GM21723 (cell line): ENCODE data around the gene PACS2.
"Not testable (repeated sequence)": the region's sequence is repeated elsewhere in the genome, so short reads cannot be mapped to it uniquely, and the experiment has no call there.

ENCODE experiments used
- ATAC-seq: cut with Tn5 transposase; IDR thresholded peaks from one replicate; pipeline ENCODE4 v1.9.1; 2021; ENCODE audit warnings: mild to moderate bottlenecking, moderate library complexity; ENCODE audit not compliant: unreplicated experiment

The PACS2 gene

DNA sequence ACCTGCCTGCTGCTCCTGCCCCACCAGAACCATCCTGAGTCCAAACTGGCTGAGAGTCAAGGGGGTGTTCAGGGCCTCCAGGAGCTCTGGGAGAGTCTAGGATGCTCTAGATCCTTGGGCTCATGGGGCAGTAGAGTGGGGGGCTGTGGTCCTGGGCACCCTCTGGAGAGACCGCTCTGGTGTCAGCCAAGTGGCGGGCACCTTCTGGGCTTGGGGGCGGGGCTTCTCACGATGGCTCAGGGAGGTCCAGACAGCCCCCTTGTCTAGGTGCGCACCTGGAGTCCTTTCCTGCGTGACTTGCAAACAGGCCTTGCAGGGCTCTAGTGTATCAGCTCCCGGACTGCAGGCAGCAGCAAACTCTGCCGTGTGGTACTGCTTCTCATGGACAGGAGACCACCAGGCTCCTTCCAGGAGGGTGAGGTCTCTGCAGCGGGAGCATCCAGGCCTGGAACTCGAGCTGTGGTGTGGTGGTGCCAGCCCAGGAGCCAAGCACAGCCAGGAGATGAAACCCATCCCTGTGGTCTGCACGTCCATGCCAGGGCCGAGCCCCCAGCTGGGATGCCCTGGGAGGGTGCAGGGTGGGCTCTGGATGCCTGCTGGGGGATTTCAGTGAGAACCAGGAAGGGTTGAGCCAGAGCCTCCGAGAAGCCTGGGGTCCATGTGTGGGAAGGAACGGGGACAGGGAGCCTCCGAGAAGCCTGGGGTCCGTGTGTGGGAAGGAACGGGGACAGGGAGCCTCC is 15.0 kb downstream of the PACS2 start:
- no peak for ATAC-seq

DNA sequence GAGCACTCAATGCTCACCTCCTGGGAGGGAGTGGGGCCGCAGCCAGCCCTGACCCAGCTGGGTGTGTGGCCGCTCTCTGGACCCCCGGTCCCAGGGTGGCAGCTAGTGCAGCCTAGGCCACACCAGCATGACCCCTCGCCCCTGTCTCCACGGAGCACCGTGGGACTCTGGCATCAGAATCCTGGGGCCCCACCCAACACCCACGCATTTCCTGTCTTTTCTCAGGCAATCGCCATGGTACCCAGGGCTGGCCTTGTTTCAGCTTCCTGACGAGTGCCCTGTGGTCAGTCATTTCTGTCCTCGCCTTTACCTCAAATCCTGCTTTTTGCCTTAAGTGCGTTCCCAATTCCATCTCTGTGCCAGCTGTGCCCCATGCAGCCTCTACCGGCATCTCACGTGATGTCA is 15.9 kb downstream of the PACS2 start:
- ATAC-seq, result no peak

DNA sequence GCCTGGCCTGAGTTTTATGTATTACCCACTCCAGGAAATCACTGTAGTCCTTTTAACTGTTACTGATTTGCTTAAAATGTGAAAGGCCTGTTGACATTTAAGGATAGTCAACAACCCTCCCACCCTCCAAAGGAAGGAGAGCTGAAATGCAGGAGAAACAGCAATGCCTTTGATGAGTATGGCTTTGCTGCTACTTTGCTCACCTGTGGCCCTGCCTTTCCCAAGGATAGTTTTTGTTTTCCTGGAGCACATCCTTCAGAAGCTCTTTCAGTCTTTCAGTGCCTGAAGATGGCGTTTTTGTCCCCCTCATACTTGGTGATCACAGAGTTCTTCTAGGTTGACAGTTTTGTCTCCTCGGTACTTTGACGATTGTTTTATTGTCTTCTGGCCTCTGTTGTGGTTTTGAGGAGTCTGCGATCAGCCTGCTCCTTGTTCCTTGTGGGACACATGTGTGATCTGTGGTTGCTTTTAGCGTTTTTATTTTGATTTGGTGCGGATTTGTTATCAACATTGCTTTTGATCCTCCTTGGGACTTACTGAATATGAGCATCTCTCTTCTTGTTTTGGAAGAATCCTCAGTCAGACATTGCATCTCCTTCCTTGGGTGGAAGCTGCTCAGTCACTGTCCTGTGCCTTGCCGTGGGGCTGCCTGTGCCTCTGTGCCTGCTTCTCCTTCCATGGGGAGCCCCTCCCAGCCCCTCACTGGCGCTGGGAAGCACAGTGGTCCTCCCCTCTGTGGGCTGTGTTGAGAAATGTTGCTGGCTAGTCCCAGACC is 17.2 kb downstream of the PACS2 start:
- no peak for ATAC-seq

DNA sequence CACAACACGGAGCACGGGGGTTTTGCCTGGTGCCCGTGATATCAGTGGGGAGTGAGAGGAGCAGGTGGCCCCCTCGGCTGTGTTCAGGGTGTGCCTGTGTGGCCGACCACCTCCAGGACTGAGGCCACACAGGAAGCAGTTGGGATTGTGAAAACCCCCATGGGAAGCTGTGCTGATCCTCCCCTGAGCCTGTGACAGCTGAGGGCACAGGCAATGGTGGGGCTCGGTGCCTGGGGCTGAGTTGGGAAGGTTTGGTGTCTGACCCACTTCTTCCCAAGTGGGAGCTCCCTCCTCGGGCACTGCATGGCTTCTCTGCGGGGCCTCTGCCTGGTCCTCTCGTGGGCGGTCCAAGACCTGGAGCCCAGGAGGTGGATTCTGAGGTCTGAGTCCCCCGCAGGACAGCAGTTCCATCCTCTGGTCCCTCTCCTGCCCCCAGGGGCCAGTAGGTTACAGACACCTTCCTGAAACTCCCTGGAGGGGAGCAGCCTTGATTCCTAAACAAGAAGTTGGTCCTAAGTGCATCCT is 17.9 kb downstream of the PACS2 start:
- ATAC-seq, result no peak

DNA sequence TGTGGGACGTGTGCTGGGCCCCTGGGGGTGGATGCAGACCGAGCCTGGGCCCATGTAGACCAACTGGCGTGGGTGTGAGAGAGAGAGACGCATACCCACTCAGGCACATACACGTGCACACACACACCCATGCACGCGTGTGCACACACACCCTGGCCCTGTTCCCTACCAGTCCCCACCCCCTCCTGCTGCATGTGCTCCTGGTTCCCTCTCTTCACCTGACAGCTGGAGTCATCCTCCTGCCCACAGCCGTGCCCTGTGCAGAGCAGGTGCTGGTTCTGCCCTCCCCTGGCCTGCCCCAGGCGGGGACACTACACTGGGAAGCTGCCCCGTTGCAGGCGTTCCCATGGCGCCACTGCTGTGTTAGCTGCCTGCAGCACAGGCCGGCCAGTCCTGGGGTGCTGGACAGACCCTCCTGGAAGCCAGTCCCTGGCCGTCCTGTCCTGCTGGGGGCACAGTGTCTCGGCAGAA is 18.5 kb downstream of the PACS2 start:
- ATAC-seq, result no peak

DNA sequence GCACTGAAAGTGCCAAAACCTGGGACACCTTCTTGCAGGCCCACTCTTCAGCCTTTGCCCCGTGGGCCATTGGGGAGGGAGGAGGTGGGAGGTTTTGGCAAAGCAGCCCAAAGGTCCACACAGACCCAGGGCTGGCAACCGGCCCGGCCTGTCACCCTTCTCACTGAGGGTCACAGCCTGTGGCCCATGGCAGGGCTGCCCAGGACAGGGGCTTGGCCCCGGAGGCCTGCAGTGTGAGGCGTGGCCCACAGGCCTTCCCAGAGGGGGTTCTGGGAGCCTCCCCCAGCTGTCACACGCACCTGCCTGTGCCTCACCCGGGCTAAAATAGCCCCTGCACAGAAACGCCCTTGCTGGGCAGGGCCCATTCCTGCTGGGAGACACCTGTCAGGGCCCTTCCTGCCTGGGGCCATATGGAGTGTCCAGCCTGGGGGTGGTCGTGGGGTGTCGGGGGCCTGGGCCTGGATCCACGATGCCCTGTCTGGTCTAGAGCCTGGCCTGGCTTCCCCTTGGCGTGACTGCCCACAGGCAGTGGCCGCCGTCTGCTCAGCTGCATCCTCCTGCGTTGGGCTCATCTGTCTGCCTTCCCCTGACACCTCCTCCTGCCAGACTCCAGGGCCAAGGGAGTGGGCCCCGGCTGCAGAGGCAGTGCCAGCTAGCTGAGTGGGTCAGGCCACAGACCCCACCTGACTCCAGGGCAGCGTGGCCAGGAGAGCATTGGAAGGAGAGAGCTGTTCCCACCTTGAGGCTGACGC is 19.2 kb downstream of the PACS2 start:
- no peak for ATAC-seq

DNA sequence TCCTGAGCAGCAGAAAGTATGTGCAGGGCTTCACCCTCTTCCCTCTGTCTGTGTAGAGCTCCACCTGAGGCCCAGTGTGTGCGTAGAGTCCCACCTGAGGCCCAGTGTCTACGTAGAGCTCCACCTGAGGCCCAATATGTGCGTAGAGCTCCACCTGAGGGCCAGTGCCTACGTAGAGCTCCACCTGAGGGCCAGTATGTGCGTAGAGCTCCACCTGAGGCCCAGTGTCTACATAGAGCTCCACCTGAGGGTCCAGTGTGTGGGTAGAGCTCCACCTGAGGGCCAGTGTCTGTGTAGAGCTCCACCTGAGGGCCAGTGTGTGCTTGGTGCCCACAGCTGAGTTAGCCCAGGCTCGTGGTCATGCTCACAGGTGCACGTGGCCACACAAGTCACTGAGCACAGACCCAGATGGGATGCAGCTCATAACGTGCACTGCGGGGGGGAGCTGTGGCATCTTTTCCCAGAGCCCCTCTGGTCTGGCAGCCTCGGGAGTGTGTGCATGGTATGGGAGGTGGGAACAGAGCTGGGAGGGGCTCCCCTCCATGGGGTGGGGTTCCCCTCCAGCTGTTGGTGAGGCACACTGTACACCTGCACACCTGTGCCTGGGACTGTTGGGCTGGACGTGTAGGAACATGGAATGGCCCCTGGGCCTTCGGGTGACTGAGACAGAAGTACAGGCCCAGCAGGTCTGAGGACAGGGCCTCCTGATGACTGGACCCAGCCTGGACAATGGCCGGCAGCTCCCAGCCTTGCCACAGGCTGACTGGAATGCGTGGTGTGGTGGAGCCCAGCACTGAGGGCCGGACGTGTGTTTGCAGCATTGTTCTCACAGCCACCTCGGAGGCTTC is 20.1 kb downstream of the PACS2 start:
- ATAC-seq, result no peak

DNA sequence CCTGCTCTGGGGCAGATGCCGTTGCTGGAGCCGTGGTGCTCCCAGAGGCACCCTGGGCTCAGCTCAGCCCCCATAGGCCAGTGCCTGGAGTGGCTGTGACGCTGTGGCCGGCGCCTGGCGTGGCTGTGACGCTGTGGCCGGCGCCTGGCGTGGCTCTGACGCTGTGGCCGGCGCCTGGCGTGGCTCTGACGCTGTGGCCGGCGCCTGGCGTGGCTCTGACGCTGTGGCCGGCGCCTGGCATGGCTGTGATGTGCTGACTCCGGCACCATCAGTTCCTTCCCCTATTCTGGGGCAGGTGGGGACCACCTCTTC is 20.6 kb downstream of the PACS2 start:
- ATAC-seq, result not testable (repeated sequence)

DNA sequence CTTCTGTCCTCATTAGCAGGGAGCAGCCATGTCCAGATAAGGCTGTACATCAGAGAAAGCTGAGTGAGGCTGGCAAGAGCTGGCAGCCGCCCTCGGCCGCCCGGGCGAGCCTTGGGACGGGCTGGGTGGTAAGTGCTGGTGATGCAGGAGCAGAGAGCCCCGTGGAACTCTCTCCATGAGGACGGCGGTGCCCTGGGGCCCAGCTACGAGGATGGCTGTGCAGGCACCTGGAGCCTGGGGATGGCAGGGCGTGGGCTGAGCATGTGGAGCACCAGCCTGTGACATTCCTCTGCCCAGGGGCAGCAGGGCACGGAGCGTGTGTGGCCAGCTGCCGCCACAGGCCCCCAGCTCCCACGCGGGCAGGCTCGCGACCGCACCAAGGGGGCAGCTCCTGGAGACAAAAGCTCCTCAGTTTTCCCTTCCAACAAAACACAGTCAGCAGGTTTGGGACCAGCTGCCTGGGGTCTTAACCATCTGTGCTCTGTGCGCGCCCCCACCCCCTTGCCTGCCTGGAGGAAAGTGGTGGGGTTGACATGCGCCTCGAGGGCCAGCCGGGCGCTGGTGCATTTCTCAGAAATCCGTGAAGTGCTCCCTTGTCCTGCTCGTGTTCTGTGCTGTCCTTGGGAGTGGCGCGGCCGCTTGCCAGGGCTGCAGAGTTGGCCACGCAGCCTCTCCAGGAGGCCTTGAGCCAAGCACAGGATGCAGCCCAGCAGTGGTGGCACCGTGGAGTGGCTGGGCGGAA is 21.4 kb downstream of the PACS2 start:
- no peak for ATAC-seq

DNA sequence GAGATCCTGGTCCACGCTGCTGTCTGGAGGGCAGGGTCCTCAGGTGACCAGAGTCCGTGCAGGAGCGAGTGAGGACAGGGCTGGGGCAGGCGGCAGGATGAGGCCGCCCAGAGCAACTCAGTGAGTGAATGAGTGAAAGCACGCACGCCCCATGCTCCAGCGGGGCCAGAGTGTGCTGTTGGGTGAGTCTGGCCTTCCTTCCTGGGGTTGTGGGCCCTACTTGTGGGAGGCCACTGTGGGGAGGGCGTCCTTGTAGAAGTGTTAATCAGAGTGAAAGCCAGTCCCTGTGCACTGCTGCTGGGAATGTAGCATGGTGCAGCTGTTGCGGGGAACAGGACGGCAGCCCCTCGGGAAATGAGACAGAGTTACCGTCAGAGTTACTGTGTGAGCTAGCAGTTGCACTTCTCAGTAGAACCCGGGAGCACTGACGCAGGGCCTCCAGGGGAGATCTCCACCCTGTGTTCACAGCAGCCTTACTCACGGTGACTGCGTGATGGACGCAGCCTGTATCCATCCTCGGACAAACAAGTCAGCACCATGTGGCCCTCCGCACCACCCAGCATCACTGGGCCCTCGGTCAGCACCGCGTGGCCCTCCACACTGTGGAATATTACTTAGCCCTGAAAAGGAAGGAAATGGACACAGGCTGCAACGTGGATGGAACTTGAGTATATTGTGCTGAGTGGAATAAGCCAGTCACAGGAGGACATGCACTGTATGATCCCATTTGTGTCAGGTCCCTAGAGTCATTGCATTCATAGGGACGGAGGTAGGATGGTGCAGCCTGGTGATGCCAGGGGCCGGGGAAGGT is 22.1 kb downstream of the PACS2 start:
- ATAC-seq, result no peak

DNA sequence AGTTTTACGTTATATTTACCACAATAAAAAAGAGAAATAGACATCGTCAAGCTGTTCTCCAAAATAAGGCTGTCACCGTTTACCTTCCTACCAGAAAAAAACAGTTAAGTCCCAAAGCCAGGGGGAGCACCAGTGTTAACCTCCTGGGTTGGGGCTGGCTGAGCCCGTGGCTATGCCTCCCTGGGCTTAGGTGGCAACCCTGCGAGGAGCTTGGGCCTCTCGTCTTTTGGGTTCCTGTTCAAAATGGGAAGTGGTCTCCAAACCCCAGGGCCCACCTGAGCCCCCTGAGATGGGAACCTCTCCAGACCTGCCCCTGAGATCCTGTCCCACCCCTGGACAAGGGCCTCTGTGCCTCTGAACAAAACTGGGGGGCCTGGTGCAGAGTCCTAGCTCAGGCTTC is 22.9 kb downstream of the PACS2 start:
- no peak for ATAC-seq

DNA sequence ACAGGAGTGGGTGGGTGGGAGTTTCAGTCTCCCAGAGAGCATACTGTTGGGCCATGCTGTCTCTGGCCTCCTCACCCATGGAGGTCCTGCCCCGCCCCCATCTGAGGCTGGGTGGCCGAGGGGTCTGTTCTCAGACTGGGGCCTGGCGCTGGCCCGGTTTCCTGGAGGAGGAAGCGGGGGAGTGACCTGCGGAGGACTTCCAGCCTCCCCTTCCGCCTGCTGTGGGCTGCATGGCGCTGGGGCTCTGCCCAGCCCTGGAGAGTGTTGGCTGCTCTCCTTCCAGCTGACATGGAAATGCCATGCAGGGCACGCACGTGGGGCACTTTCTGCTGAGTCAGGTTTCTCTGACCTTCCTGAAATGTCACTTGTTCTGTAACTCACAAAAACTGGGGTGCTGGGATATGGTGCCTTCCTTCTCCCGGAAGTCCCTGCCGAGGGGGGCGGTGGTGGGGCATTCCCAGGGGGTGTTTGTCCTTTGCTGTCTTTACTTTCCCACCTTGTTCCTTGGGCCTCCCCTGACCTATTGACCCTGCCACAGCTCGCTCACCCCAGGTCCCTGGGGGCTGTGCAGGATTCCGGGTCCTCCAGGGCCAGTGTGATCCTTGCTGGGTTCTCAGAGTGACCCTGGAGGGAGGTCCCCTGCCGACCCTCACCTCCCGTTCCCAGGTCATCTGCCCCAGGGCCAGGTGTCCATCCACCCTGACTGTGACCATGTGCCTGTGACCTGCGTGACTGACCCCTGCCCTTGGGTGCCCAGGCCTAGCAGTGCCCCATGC is 23.6 kb downstream of the PACS2 start:
- no peak for ATAC-seq

DNA sequence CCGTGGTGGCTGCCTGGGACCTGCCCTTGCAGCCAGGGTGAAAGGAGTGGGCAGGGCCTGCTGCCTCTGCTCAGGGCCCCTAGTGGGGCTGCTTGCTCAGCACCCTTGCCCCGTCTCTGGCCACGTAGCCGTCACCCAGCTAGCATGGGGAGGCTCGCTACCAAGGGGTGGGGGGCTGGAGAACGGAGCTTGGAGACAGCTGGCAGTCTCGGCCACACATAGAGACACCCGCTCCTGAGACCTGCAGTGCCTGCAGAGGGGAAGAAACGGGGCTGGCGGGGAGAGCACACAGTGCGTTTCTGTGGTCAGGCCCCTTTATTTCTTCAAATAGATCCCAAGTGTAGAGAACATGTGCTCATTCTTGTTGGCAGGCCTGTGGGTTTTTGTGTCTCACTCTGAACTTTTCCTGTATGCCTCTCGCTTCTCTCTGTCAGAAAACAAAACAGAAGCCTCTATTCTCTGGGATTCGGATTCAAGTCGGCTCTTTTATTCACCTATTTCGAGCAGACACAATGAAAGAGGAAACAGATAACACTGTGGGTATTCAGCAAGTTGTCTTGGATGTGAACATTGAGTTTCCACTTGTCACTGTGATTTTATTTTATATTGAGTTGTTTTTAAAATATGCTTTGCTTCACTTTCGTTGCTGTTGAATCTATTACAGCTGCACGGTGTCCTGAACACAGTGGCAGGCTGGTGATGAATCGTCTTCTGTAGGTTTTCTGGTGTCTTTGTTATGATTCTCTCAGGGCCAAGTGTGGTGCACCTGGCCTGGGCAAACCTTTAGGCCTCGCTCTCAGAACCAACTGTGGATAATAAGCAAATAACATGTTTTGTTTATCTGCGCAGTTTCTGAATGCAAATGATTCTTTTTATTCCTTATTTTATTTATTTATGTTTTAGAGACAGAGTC is 26.5 kb downstream of the PACS2 start:
- no peak for ATAC-seq

DNA sequence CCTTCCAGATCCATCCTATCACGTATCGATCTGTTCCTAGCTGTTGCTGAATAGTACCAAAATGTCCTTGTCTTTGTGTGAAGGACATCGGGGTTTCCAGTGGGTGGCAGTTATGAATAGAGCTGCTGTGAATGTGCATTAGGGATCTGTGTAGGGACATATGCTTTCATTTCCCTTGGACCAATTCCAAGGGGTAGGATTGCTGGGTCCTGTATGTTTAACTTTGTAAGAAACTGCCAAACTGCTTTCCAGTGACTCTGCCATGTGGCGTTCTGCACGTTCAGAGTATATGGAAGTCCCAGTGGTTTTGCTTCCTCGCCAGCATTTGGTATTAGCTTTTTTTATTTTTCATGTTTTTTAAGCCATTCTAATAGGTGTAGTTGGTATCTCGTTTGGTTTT is 28.6 kb downstream of the PACS2 start:
- no peak for ATAC-seq

DNA sequence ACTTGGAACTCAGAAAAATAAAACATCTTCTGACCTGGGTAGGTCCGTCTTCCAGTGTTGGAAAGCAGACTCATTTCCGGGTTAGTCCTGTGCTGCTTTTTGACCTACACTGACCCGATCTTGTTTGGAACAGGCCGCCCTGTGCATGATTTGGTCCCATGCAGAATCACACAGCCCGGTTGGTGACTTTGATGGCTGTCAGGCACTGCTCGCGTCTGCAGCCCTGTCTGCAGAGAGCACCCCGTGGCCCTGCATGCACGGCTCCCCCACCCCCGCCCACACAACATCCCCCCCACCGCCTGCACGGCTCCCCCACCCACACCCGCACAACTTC is 31.6 kb downstream of the PACS2 start:
- ATAC-seq, result no peak

DNA sequence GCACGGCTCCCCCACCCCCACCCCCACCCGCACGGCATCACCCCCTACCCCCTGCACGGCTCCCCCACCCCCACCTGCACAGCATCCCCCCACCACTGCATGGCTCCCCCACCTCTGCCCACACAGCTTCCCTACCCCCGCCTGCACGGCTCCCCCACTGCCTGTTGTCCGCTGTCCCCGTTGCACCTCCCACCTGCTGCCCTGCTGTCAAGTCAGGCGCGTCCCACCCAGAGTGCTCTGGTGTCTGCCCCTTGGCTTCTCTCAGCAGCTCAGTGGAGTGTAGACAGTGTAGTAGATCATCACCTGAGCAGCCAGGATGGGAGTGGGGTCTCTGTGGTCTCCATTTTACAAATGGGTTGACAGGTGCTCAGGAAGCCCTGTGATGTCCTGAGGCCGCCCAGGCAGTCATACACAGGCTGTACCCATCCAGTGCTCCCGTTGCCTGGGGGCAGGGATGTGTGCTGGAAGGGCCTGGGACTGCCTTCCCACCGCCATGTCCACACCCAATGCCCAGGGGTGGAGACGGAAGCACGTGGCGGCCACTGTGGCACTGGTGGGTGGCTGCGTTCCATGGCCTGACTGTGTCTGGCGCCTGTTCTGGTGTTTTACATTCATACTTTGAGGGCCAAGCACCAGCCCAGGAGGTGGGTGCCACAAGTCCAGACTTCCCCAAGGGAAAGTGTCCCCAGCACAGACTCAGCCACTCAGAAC is 32.5 kb downstream of the PACS2 start:
- ATAC-seq, result no peak

DNA sequence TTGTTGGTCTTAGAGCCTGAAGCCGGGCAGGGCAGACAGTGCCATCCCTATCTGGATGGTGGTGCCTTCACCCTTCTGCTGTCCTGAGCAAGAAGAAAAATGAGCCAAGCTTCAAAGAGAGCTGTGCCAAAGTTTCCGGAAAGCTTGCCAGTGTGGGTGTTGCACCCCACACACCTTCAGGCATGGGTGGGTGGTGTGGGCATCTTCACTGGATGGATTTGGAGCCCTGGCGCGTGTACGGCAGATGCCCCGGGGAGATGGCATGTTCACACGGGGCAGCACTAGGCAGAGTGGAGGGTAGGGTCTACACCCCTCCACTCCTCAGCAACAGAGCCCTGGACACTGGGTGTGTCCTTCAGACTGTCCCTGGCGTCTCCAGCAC is 33.0 kb downstream of the PACS2 start:
- no peak for ATAC-seq
